ENCODE data around the gene GSE1.

DNA sequence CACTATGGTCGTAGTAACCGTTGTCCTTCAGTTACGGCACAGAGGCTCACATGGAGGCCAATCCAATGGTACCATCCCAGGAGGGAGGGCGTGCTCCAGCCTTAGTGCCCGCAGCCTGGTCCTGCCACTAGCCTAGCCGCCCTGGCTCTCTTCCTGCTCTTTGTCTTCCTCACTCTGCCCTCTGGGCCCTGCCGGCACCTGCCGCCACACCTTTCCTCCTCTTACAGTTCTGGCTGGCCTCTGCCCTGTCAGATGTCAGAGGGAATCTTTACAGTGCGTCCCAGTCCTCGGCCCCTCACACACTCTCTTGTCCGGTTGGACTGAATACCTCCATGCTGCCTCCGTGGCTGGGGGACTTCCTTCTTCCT lies 52.2 kb downstream of the GSE1 start:
- TF ChIP-seq, protein P1, sequence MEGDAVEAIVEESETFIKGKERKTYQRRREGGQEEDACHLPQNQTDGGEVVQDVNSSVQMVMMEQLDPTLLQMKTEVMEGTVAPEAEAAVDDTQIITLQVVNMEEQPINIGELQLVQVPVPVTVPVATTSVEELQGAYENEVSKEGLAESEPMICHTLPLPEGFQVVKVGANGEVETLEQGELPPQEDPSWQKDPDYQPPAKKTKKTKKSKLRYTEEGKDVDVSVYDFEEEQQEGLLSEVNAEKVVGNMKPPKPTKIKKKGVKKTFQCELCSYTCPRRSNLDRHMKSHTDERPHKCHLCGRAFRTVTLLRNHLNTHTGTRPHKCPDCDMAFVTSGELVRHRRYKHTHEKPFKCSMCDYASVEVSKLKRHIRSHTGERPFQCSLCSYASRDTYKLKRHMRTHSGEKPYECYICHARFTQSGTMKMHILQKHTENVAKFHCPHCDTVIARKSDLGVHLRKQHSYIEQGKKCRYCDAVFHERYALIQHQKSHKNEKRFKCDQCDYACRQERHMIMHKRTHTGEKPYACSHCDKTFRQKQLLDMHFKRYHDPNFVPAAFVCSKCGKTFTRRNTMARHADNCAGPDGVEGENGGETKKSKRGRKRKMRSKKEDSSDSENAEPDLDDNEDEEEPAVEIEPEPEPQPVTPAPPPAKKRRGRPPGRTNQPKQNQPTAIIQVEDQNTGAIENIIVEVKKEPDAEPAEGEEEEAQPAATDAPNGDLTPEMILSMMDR (IDR thresholded peaks at IDR 0.05): no peak
- TF ChIP-seq ZFX (IDR thresholded peaks at IDR 0.05; ENCODE audit: borderline replicate concordance): no peak
